Fibroblast of skin of left biceps (primary cell): ENCODE data around the gene KCNQ4.

Experiments
- DNase-seq, 2 experiments: peaks; one replicate each; pipeline ENCODE4 v3.0.0-alpha.2; 2013; ENCODE audit warnings: low read depth in 2 of 2

KCNQ4 gene

GRCh38 chr1:40838980-40839942 lies 55.7 kb downstream of the KCNQ4 start:
- no peak for DNase-seq

- DNase-seq = no peak
These were observed 56.4 kb downstream of the KCNQ4 start for GRCh38 chr1:40839943-40840335.

GRCh38 chr1:40840526-40841323 lies 57.1 kb downstream of the KCNQ4 start:
- no peak for DNase-seq

- no peak for DNase-seq
These were observed 58.0 kb downstream of the KCNQ4 start for GRCh38 chr1:40841602-40842001.

GRCh38 chr1:40842207-40842606 lies 58.6 kb downstream of the KCNQ4 start:
- no peak for DNase-seq

GRCh38 chr1:40842691-40843090 lies 59.1 kb downstream of the KCNQ4 start:
- DNase-seq = no peak

- DNase-seq = no peak
These were observed 60.5 kb downstream of the KCNQ4 start for GRCh38 chr1:40844079-40844478.

- no peak for DNase-seq
These were observed 61.6 kb downstream of the KCNQ4 start for GRCh38 chr1:40844887-40845878.

GRCh38 chr1:40845895-40846294 lies 62.3 kb downstream of the KCNQ4 start:
- no peak for DNase-seq

GRCh38 chr1:40847023-40847745 lies 63.6 kb downstream of the KCNQ4 start:
- DNase-seq = no peak

- DNase-seq = peak in 1 of 2 experiments; percentile 33
These were observed 65.1 kb downstream of the KCNQ4 start for GRCh38 chr1:40848530-40849189.

GRCh38 chr1:40849801-40850592 lies 66.4 kb downstream of the KCNQ4 start:
- DNase-seq = no peak

GRCh38 chr1:40851643-40852042 lies 68.1 kb downstream of the KCNQ4 start:
- DNase-seq = no peak

- DNase-seq = no peak
These were observed 69.7 kb downstream of the KCNQ4 start for GRCh38 chr1:40853113-40853884.

GRCh38 chr1:40853885-40854170 lies 70.2 kb downstream of the KCNQ4 start:
- no peak for DNase-seq

GRCh38 chr1:40855513-40855912 lies 71.9 kb downstream of the KCNQ4 start:
- no peak for DNase-seq

GRCh38 chr1:40856116-40856515 lies 72.5 kb downstream of the KCNQ4 start:
- no peak for DNase-seq

GRCh38 chr1:40856656-40857302 lies 73.2 kb downstream of the KCNQ4 start:
- no peak for DNase-seq
